ENCODE measurements around the gene RABGEF1. TPM values are rescaled to one million over a fixed set of nuclear protein-coding genes. Genes with fewer than 3 reads are reported as not detected.
"Not testable (repeated sequence)": the region's sequence is repeated elsewhere in the genome, so short reads cannot be mapped to it uniquely, and the experiment has no call there.

RABGEF1 gene
- total and polyA plus RNA-seq, 2 donors (not counting 3 experiments of a cell fraction or from before 2014, with no cell fraction given) = 11.6 to 15.5 TPM

DNA sequence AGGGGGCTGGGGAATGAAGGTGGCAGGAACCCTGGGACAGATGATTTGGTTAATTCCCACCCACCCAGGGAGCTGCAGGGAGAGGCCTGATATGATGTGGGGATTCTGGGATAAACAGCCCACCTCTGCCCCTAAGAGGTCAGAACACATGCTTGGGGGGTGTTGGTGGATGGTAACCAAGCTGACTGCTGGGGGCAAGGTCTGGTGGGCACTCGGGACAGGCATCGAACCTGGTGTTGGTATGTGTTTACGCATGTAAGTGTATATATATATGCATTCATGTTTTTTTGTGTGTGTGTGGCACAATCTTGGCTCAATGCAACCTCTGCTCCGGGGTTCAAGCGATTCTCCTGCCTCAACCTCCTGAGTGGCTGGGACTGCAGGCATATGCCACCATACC is 99.8 kb downstream of the RABGEF1 start:
- no peaks in the 10 kb centered on the region for H3K9me3 ChIP-seq (replicated peaks; ENCODE audit: control insufficient read depth, insufficient read depth, low read length)
- no peak overlapping the region for H3K9ac ChIP-seq (replicated peaks; ENCODE audit: extremely low read depth, insufficient read depth, low read length)
- DNase-seq (ENCODE audit: low read depth, low spot score) (no peak), FAIRE-seq (no peak)
- H3K9me1 ChIP-seq (replicated peaks; ENCODE audit: control insufficient read depth, extremely low read depth, insufficient read depth, low read length) = no peaks in the 10 kb centered on the region
- H3K4me1 ChIP-seq (ENCODE audit: control insufficient read depth, extremely low read depth, insufficient read depth, low read length) = no peaks in the 10 kb centered on the region
- no TSS peak for BruUV-seq (replicated peaks)
- H4K20me1 ChIP-seq (replicated peaks; ENCODE audit: control insufficient read depth, extremely low read depth, insufficient read depth, low read length) = no peaks in the 10 kb centered on the region
- no peaks in the 10 kb centered on the region for H3K79me2 ChIP-seq (ENCODE audit: control insufficient read depth, insufficient read depth, low read length)
- no peaks in the 10 kb centered on the region for H3K36me3 ChIP-seq (ENCODE audit: control insufficient read depth in 2 of 2, extremely low read depth in 1 of 2, insufficient read depth in 2 of 2, low read length in 2 of 2)
- H3K27me3 ChIP-seq (ENCODE audit: control insufficient read depth in 2 of 2, insufficient read depth in 2 of 2, low read length in 2 of 2) = no peaks in the 10 kb centered on the region
- H3K4me2 ChIP-seq (ENCODE audit: insufficient read depth, low read length) = no peak overlapping the region
- ChIA-PET POLR2A (no interaction called here), CTCF (no interaction called here)
- no peak overlapping the region for H3K27ac ChIP-seq (ENCODE audit: insufficient read depth, low read depth, low read length)
- H2AFZ ChIP-seq (ENCODE audit: low read depth, low read length) = no peak overlapping the region
- dilution Hi-C loops (cut with MboI; ENCODE audit: extremely low pct_ligation_motif_present, low sequenced_read_pairs) = no loop called here
- intact Hi-C loops (cut with micrococcal nuclease) = loop anchor here (10.0 kb wide), 1 partner anchor 464 kb away; no protein-coding TSS in a partner anchor
- no peak overlapping the region for H3K4me3 ChIP-seq (replicated peaks in 1 of 3; ENCODE audit: insufficient read depth in 1 of 3, low read depth in 1 of 3, low read length in 3 of 3)
- TF ChIP-seq EZH2 (IDR thresholded peaks at IDR 0.05; ENCODE audit: borderline replicate concordance, low read depth, low read length, severe bottlenecking) (no peak), MYC (IDR thresholded peaks at IDR 0.05; ENCODE audit: low read depth, low read length) (no peak)

- Histone ChIP-seq H3K9me3 (replicated peaks; ENCODE audit: control insufficient read depth, insufficient read depth, low read length) (no peaks in the 10 kb centered on the region), H4K20me1 (replicated peaks; ENCODE audit: control insufficient read depth, extremely low read depth, insufficient read depth, low read length) (no peaks in the 10 kb centered on the region), H3K4me1 (ENCODE audit: control insufficient read depth, extremely low read depth, insufficient read depth, low read length) (no peaks in the 10 kb centered on the region), H3K79me2 (ENCODE audit: control insufficient read depth, insufficient read depth, low read length) (no peaks in the 10 kb centered on the region), H3K4me2 (ENCODE audit: insufficient read depth, low read length) (no peak overlapping the region), H3K9ac (replicated peaks; ENCODE audit: extremely low read depth, insufficient read depth, low read length) (no peak overlapping the region), H3K27ac (ENCODE audit: insufficient read depth, low read depth, low read length) (no peak overlapping the region), H2AFZ (ENCODE audit: low read depth, low read length) (no peak overlapping the region), H3K9me1 (replicated peaks; ENCODE audit: control insufficient read depth, extremely low read depth, insufficient read depth, low read length) (no peaks in the 10 kb centered on the region), H3K36me3 (ENCODE audit: control insufficient read depth in 2 of 2, extremely low read depth in 1 of 2, insufficient read depth in 2 of 2, low read length in 2 of 2) (no peaks in the 10 kb centered on the region), H3K27me3 (ENCODE audit: control insufficient read depth in 2 of 2, insufficient read depth in 2 of 2, low read length in 2 of 2) (no peaks in the 10 kb centered on the region), H3K4me3 (replicated peaks in 1 of 3; ENCODE audit: insufficient read depth in 1 of 3, low read depth in 1 of 3, low read length in 3 of 3) (no peak overlapping the region)
- ChIA-PET POLR2A (no interaction called here), CTCF (no interaction called here)
- DNase-seq (ENCODE audit: low read depth, low spot score) (no peak), FAIRE-seq (no peak)
- TF ChIP-seq FOS (IDR thresholded peaks at IDR 0.05; ENCODE audit: borderline replicate concordance, insufficient read depth, low read length) (no peak), MYC (IDR thresholded peaks at IDR 0.05; ENCODE audit: low read depth, low read length) (no peak), JUN (IDR thresholded peaks at IDR 0.05; ENCODE audit: borderline replicate concordance, insufficient read depth, insufficient read length, low read depth) (no peak), POLR2AphosphoS5 (IDR thresholded peaks at IDR 0.05; ENCODE audit: insufficient read depth, low read depth, low read length) (no peak), GATA2 (IDR thresholded peaks at IDR 0.05; ENCODE audit: insufficient read depth, insufficient read length, low read depth, low read length) (no peak), CTCF (IDR thresholded peaks at IDR 0.05; ENCODE audit: extremely low read depth in 1 of 2, insufficient read depth in 1 of 2, low read depth in 1 of 2, low read length in 2 of 2) (no peak), EZH2 (IDR thresholded peaks at IDR 0.05; ENCODE audit: borderline replicate concordance, low read depth, low read length, severe bottlenecking) (no peak), POLR2A (IDR thresholded peaks at IDR 0.05; ENCODE audit: low read depth, low read length) (no peak)
- TF ChIP-seq, protein P1, sequence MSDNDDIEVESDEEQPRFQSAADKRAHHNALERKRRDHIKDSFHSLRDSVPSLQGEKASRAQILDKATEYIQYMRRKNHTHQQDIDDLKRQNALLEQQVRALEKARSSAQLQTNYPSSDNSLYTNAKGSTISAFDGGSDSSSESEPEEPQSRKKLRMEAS (IDR thresholded peaks at IDR 0.05; ENCODE audit: insufficient read depth, insufficient read length) = no peak
- no TSS peak for BruUV-seq (replicated peaks)
- dilution Hi-C loops (cut with MboI; ENCODE audit: extremely low pct_ligation_motif_present, low sequenced_read_pairs) = no loop called here
- intact Hi-C loops (cut with micrococcal nuclease) = loop anchor here (10.0 kb wide), 1 partner anchor 463 kb away; no protein-coding TSS in a partner anchor
Observed at GRCh38 chr7:66841898-66842297, 101.4 kb downstream of the RABGEF1 start.

GRCh38 chr7:66843492-66843891 is 103.0 kb downstream of the RABGEF1 start:
- CTCF ChIA-PET = interaction anchor here (1.4 kb wide), 1 partner anchor 11 kb away, joined by 8 read pairs; no protein-coding TSS in a partner anchor
- peak overlapping the region; percentile 47 for H3K4me2 ChIP-seq (ENCODE audit: insufficient read depth, low read length)

More at GRCh38 chr7:66843492-66843891, 103.0 kb downstream of the RABGEF1 start:
- H3K36me3 ChIP-seq (ENCODE audit: control insufficient read depth in 2 of 2, extremely low read depth in 1 of 2, insufficient read depth in 2 of 2, low read length in 2 of 2); H3K4me1 ChIP-seq (ENCODE audit: control insufficient read depth, extremely low read depth, insufficient read depth, low read length); H3K79me2 ChIP-seq (ENCODE audit: control insufficient read depth, insufficient read depth, low read length); H3K9me1 ChIP-seq (replicated peaks; ENCODE audit: control insufficient read depth, extremely low read depth, insufficient read depth, low read length); H4K20me1 ChIP-seq (replicated peaks; ENCODE audit: control insufficient read depth, extremely low read depth, insufficient read depth, low read length); H3K27me3 ChIP-seq (ENCODE audit: control insufficient read depth in 2 of 2, insufficient read depth in 2 of 2, low read length in 2 of 2); BruUV-seq (replicated peaks); H3K4me3 ChIP-seq (replicated peaks in 1 of 3; ENCODE audit: insufficient read depth in 1 of 3, low read depth in 1 of 3, low read length in 3 of 3); POLR2A ChIA-PET; H3K27ac ChIP-seq (ENCODE audit: insufficient read depth, low read depth, low read length); DNase-seq (ENCODE audit: low read depth, low spot score); H3K9ac ChIP-seq (replicated peaks; ENCODE audit: extremely low read depth, insufficient read depth, low read length); H3K9me3 ChIP-seq (replicated peaks; ENCODE audit: control insufficient read depth, insufficient read depth, low read length); dilution Hi-C loops (cut with MboI; ENCODE audit: extremely low pct_ligation_motif_present, low sequenced_read_pairs): not testable (repeated sequence)
- intact Hi-C loops (cut with micrococcal nuclease) = loop anchor here (10.0 kb wide), 1 partner anchor 461 kb away; no protein-coding TSS in a partner anchor
- H2AFZ ChIP-seq (ENCODE audit: low read depth, low read length) = peak overlapping the region; percentile 30
- peak; percentile 54 for FAIRE-seq

Measured in endothelial cell of umbilical vein (primary cell).